ENCODE measurements around the gene ZNF280B.
"Not testable (repeated sequence)": the region's sequence is repeated elsewhere in the genome, so short reads cannot be mapped to it uniquely, and the experiment has no call there.

Gene ZNF280B

DNA sequence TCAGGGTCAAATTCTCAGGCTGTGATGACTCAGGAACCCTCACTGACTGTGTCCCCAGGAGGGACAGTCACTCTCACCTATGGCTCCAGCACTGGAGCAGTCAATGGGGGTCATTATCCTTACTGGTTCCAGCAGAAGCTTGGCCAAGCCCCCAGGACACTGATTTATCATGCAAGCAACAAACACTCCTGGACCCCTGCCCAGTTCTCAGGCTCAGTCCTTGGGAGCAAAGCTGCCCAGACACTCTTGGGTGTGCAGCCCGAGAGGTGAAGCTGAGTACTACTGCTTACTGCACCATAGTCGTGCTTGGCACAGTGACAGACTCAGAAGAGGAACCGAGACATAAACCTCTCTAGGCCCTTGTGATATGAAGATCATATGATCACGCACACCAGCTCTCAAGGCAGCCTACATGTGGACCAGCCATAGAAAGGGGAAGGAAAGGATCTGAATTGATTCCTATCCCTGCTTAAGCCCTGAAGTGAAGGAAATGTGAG, 58.2 kb downstream of the ZNF280B start:
- in situ Hi-C loops (cut with MboI; ENCODE audit: low sequenced_read_pairs, unreplicated experiment) = no loop called here
- TF ChIP-seq, protein P1, sequence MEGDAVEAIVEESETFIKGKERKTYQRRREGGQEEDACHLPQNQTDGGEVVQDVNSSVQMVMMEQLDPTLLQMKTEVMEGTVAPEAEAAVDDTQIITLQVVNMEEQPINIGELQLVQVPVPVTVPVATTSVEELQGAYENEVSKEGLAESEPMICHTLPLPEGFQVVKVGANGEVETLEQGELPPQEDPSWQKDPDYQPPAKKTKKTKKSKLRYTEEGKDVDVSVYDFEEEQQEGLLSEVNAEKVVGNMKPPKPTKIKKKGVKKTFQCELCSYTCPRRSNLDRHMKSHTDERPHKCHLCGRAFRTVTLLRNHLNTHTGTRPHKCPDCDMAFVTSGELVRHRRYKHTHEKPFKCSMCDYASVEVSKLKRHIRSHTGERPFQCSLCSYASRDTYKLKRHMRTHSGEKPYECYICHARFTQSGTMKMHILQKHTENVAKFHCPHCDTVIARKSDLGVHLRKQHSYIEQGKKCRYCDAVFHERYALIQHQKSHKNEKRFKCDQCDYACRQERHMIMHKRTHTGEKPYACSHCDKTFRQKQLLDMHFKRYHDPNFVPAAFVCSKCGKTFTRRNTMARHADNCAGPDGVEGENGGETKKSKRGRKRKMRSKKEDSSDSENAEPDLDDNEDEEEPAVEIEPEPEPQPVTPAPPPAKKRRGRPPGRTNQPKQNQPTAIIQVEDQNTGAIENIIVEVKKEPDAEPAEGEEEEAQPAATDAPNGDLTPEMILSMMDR (IDR thresholded peaks at IDR 0.05; ENCODE audit: borderline replicate concordance, control extremely low read depth, extremely low read depth, insufficient read depth, missing control alignments) = no peak
- peak; percentile 73 for DNase-seq (ENCODE audit: low spot score)

DNA sequence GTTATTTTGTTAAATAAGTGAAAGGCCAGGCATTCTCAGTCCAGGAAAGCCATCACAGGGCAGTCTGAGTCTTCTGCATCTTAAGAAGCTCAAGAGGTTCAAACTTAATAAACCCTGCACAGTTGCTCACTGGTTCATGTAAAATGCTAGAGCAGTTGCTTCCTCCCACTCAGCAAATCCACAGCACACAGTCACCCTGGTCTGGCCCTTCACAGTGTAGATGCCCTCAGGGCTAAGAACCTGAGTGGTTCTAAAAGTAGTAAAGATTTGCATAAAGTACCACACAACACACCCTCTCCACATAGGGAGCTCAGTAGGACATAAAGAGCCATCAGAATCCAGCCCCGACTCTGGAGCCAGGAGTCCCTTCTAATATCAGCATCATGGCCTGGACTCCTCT, 58.7 kb downstream of the ZNF280B start:
- in situ Hi-C loops (cut with MboI; ENCODE audit: low sequenced_read_pairs, unreplicated experiment) = no loop called here
- DNase-seq (ENCODE audit: low spot score) = no peak
- TF ChIP-seq, protein P1 (IDR thresholded peaks at IDR 0.05; ENCODE audit: borderline replicate concordance, control extremely low read depth, extremely low read depth, insufficient read depth, missing control alignments) = no peak

DNA sequence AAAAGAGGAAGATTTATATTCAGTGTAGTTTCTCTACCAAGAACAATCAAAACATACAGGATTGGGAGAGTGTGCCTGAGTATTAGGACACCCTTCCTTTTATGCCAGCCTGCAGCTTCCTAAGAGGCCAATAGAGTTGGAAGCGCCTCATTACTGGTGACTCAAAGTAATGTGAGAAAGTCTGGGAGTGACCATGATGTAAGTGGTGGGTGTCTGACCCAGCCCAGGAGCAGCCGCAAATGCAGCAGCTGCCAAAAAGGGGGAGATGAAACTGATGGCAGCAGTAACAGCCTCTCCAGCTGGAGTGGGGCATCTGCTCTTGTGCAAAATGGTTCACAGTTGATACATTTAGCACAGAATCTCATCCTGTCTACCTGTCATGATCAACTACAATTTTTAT, 62.0 kb downstream of the ZNF280B start:
- no peak for DNase-seq (ENCODE audit: low spot score)
- TF ChIP-seq, protein P1 (IDR thresholded peaks at IDR 0.05; ENCODE audit: borderline replicate concordance, control extremely low read depth, extremely low read depth, insufficient read depth, missing control alignments) = no peak
- in situ Hi-C loops (cut with MboI; ENCODE audit: low sequenced_read_pairs, unreplicated experiment) = no loop called here

DNA sequence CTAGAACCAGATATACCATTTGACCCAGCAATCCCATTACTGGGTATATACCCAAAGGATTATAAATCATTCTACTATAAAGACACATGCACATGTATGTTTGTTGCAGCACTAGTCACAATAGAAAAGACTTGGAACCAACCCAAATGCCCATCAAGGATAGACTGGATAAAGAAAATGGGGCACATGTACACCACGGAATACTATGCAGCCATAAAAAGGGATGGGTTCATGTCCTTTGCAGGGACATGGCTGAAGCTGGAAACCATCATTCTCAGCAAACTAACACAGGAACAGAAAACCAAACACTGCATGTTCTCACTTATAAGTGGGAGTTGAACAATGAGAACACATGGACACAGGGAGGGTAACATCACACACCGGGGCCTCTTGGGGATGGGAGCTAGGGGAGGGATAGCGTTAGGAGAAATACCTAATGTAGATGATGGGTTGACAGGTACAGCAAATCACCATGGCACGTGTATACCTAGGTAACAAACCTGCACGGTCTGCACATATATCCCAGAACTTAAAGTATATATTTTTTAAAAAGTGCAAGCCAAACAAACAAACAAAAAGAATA, 64.4 kb downstream of the ZNF280B start:
- in situ Hi-C loops (cut with MboI; ENCODE audit: low sequenced_read_pairs, unreplicated experiment); DNase-seq (ENCODE audit: low spot score): not testable (repeated sequence)

DNA sequence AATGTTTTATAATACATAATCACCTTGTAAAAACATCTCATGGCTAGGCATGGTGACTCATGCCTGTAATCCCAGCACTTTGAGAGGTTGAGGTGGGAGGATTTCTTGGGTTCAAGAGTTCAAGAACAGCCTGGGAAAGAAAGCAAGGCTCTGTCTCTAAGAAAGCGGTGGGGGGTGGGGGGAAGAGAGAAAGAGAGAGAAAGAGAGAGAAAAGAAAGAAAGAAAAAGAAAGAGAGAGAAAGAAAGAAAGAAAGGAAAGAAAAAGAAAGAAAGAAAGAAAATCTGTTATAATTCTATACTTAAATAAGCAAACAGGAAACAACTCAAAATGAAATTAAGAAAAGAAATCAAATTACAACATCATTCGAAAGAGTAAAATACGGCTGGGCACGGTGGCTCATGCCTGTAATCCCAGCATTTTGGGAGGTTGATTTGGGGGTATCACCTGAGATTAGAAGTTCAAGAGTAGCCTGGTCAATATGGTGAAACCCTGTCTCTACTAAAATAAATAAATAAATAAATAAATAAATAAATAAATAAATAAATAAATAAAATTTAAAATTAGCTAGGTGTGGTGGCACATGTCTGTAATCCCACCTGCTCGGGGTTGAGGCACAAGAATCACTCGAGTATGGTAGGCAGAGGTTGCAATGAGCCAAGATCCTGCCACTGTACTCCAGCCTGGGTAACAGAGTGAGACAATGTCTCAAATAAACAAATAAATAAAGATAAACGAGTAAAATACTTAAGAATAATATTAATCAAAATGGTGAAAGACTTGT, 65.4 kb downstream of the ZNF280B start:
- in situ Hi-C loops (cut with MboI; ENCODE audit: low sequenced_read_pairs, unreplicated experiment) = no loop called here
- TF ChIP-seq, protein P1 (IDR thresholded peaks at IDR 0.05; ENCODE audit: borderline replicate concordance, control extremely low read depth, extremely low read depth, insufficient read depth, missing control alignments) = no peak
- DNase-seq (ENCODE audit: low spot score) = no peak

DNA sequence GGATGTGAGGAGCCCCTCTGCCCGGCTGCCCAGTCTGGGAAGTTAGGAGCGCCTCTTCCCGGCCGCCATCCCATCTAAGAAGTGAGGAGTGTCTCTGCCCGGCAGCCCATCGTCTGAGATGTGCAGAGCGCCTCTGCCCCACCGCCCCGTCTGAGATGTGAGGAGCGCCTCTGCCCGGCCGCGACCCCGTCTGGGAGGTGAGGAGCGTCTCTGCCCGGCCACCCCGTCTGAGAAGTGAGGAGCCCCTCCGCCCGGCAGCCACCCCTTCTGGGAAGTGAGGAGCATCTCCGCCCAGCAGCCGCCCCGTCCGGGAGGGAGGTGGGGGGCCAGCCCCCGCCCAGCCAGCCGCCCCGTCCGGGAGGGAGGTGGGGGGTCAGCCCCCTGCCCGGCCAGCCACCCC, 66.9 kb downstream of the ZNF280B start:
- DNase-seq (ENCODE audit: low spot score); in situ Hi-C loops (cut with MboI; ENCODE audit: low sequenced_read_pairs, unreplicated experiment): not testable (repeated sequence)

DNA sequence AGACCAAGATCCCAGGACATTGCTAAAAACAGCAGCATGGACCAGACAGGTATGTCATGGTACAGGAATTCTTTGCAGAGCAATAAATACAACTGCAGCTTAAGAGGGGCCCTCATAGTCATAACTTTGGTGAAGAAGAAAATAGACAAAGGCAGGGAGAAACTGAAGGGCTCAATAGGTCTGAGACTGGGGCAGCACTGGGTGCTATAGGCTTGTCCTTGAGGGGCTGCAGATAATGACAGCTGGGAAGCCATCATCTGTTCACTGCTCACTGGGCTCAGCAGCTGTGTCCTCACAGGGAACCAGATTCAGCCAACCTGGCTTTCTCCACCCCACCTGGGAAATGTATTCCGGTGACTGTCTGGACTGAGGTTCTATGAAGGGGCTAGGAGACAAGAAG, 68.4 kb downstream of the ZNF280B start:
- DNase-seq (ENCODE audit: low spot score) = no peak
- in situ Hi-C loops (cut with MboI; ENCODE audit: low sequenced_read_pairs, unreplicated experiment) = no loop called here
- TF ChIP-seq, protein P1 (IDR thresholded peaks at IDR 0.05; ENCODE audit: borderline replicate concordance, control extremely low read depth, extremely low read depth, insufficient read depth, missing control alignments) = no peak

Data from GM13976 (cell line).